ENCODE measurements around the gene PLCB3. TPM values are rescaled to one million over a fixed set of nuclear protein-coding genes. Genes with fewer than 3 reads are reported as not detected.

Gene PLCB3
- total RNA-seq, 1 experiment from 2014 or later: 137 TPM

Small RNA genes within 50 kb of the gene (small RNA-seq; reads per million reads assigned to genes)
- not detected for gene RF00019

Other genes starting within 250 kb of the PLCB3 start
- 0.15 TPM in 1 of 2 replicates, not detected in the other for gene FLRT1, start 215.6 kb upstream of the PLCB3 start, total RNA-seq (2014; rRNA removed; shearing (Covaris generic))
- 184 and 226 TPM in 2 replicates for gene MACROD1, start 85.4 kb upstream of the PLCB3 start, total RNA-seq (2014; rRNA removed; shearing (Covaris generic))
- gene STIP1, start 65.4 kb upstream of the PLCB3 start, total RNA-seq (2014; rRNA removed; shearing (Covaris generic)): 342 and 388 TPM in 2 replicates
- gene FERMT3, start 44.8 kb upstream of the PLCB3 start, total RNA-seq (2014; rRNA removed; shearing (Covaris generic)): 5.3 and 5.9 TPM in 2 replicates
- gene TRPT1, start 25.3 kb upstream of the PLCB3 start, total RNA-seq (2014; rRNA removed; shearing (Covaris generic)): 112 and 126 TPM in 2 replicates
- gene NUDT22, start 25.3 kb upstream of the PLCB3 start, total RNA-seq (2014; rRNA removed; shearing (Covaris generic)): 224 and 226 TPM in 2 replicates
- gene DNAJC4, start 21.0 kb upstream of the PLCB3 start, total RNA-seq (2014; rRNA removed; shearing (Covaris generic)): 19.5 and 23.5 TPM in 2 replicates
- 49.2 and 53.7 TPM in 2 replicates for gene VEGFB, start 16.9 kb upstream of the PLCB3 start, total RNA-seq (2014; rRNA removed; shearing (Covaris generic))
- gene FKBP2, start 10.4 kb upstream of the PLCB3 start, total RNA-seq (2014; rRNA removed; shearing (Covaris generic)): 241 and 259 TPM in 2 replicates
- 643 and 699 TPM in 2 replicates for gene PPP1R14B, start 4.6 kb upstream of the PLCB3 start, total RNA-seq (2014; rRNA removed; shearing (Covaris generic))
- 159 and 160 TPM in 2 replicates for gene BAD, start 33.1 kb downstream of the PLCB3 start, total RNA-seq (2014; rRNA removed; shearing (Covaris generic))
- 23.9 and 36.5 TPM in 2 replicates for gene GPR137, start 34.3 kb downstream of the PLCB3 start, total RNA-seq (2014; rRNA removed; shearing (Covaris generic))
- not detected in 2 replicates for gene KCNK4, start 39.8 kb downstream of the PLCB3 start, total RNA-seq (2014; rRNA removed; shearing (Covaris generic))
- gene CATSPERZ, start 48.8 kb downstream of the PLCB3 start, total RNA-seq (2014; rRNA removed; shearing (Covaris generic)): 1.4 and 2.3 TPM in 2 replicates
- gene ESRRA, start 54.0 kb downstream of the PLCB3 start, total RNA-seq (2014; rRNA removed; shearing (Covaris generic)): 180 TPM in 2 replicates
- 503 and 525 TPM in 2 replicates for gene TRMT112, start 66.0 kb downstream of the PLCB3 start, total RNA-seq (2014; rRNA removed; shearing (Covaris generic))
- 254 and 276 TPM in 2 replicates for gene PRDX5, start 66.6 kb downstream of the PLCB3 start, total RNA-seq (2014; rRNA removed; shearing (Covaris generic))
- 11.4 and 12.8 TPM in 2 replicates for gene CCDC88B, start 88.7 kb downstream of the PLCB3 start, total RNA-seq (2014; rRNA removed; shearing (Covaris generic))
- gene RPS6KA4, start 107.6 kb downstream of the PLCB3 start, total RNA-seq (2014; rRNA removed; shearing (Covaris generic)): 149 and 158 TPM in 2 replicates